ENCODE measurements around the gene WFDC10B. TPM values are rescaled to one million over a fixed set of nuclear protein-coding genes. Genes with fewer than 3 reads are reported as not detected.
"Not testable (repeated sequence)": the region's sequence is repeated elsewhere in the genome, so short reads cannot be mapped to it uniquely, and the experiment has no call there.

Gene WFDC10B
- total RNA-seq, 2 donors from 2014 or later: not detected

- peaks cover 37% of the 10 kb centered on the region for H3K27me3 Mint-ChIP-seq
- H3K4me1 Mint-ChIP-seq; H3K36me3 Mint-ChIP-seq (ENCODE audit: low read depth); H3K4me3 Mint-ChIP-seq; H3K27ac Mint-ChIP-seq; H3K9me3 Mint-ChIP-seq; ATAC-seq (replicated peaks): not testable (repeated sequence)
Observed at GRCh38 chr20:45693346-45693745, 11.5 kb downstream of the WFDC10B start.

GRCh38 chr20:45685896-45686295 lies 18.9 kb downstream of the WFDC10B start:
- Mint-ChIP-seq H3K36me3 (ENCODE audit: low read depth) (no peaks in the 10 kb centered on the region), H3K27me3 (peaks cover 18% of the 10 kb centered on the region), H3K4me3 (no peak overlapping the region), H3K27ac (no peak overlapping the region), H3K9me3 (peaks cover 3% of the 10 kb centered on the region), H3K4me1 (no peaks in the 10 kb centered on the region)
- no peak for ATAC-seq (replicated peaks)

GRCh38 chr20:45679650-45680049 lies 25.2 kb downstream of the WFDC10B start:
- Mint-ChIP-seq H3K36me3 (ENCODE audit: low read depth) (no peaks in the 10 kb centered on the region), H3K4me3 (no peak overlapping the region), H3K27me3 (peaks cover 19% of the 10 kb centered on the region), H3K27ac (no peak overlapping the region), H3K4me1 (no peaks in the 10 kb centered on the region), H3K9me3 (peaks cover 10% of the 10 kb centered on the region)
- no peak for ATAC-seq (replicated peaks)

GRCh38 chr20:45672765-45673164 lies 32.1 kb downstream of the WFDC10B start:
- Mint-ChIP-seq H3K9me3 (peaks cover 1% of the 10 kb centered on the region), H3K4me3 (no peak overlapping the region), H3K36me3 (ENCODE audit: low read depth) (no peaks in the 10 kb centered on the region), H3K27me3 (peaks cover 27% of the 10 kb centered on the region), H3K27ac (no peak overlapping the region), H3K4me1 (no peaks in the 10 kb centered on the region)
- no peak for ATAC-seq (replicated peaks)

- no peaks in the 10 kb centered on the region for H3K4me1 Mint-ChIP-seq
- no peaks in the 10 kb centered on the region for H3K9me3 Mint-ChIP-seq
- no peak for ATAC-seq (replicated peaks)
- peaks cover 23% of the 10 kb centered on the region for H3K27me3 Mint-ChIP-seq
- H3K27ac Mint-ChIP-seq: no peak within 1 kb of the TSS
- H3K36me3 Mint-ChIP-seq (ENCODE audit: low read depth): no peaks in the 10 kb centered on the region
- H3K4me3 Mint-ChIP-seq: no peak within 1 kb of the TSS
Observed at GRCh38 chr20:45670139-45670538, 34.7 kb downstream of the WFDC10B start, which contains the start of gene WFDC11. Gene WFDC11 (minus strand): TSS chr20:45670239. CDS start chr20:45650600, 19,639 bp downstream.

- H3K4me3 Mint-ChIP-seq; H3K27ac Mint-ChIP-seq; ATAC-seq (replicated peaks); H3K9me3 Mint-ChIP-seq; H3K36me3 Mint-ChIP-seq (ENCODE audit: low read depth); H3K4me1 Mint-ChIP-seq; H3K27me3 Mint-ChIP-seq: not testable (repeated sequence)
Observed at GRCh38 chr20:45657038-45657437, 47.8 kb downstream of the WFDC10B start.

GRCh38 chr20:45651726-45652125 lies 53.1 kb downstream of the WFDC10B start:
- ATAC-seq (replicated peaks); H3K27me3 Mint-ChIP-seq; H3K27ac Mint-ChIP-seq; H3K4me1 Mint-ChIP-seq; H3K9me3 Mint-ChIP-seq; H3K36me3 Mint-ChIP-seq (ENCODE audit: low read depth); H3K4me3 Mint-ChIP-seq: not testable (repeated sequence)

GRCh38 chr20:45649312-45649863 lies 55.4 kb downstream of the WFDC10B start:
- no peak overlapping the region for H3K27ac Mint-ChIP-seq
- H3K9me3 Mint-ChIP-seq: no peaks in the 10 kb centered on the region
- peaks cover 5% of the 10 kb centered on the region for H3K27me3 Mint-ChIP-seq
- ATAC-seq (replicated peaks): no peak
- no peak overlapping the region for H3K4me3 Mint-ChIP-seq
- no peaks in the 10 kb centered on the region for H3K36me3 Mint-ChIP-seq (ENCODE audit: low read depth)
- no peaks in the 10 kb centered on the region for H3K4me1 Mint-ChIP-seq

GRCh38 chr20:45647441-45648050 lies 57.3 kb downstream of the WFDC10B start:
- Mint-ChIP-seq H3K36me3 (ENCODE audit: low read depth) (no peaks in the 10 kb centered on the region), H3K9me3 (no peaks in the 10 kb centered on the region), H3K27me3 (peaks cover 7% of the 10 kb centered on the region), H3K4me1 (no peaks in the 10 kb centered on the region), H3K27ac (no peak overlapping the region), H3K4me3 (no peak overlapping the region)
- no peak for ATAC-seq (replicated peaks)

GRCh38 chr20:45646875-45647274 lies 57.9 kb downstream of the WFDC10B start:
- H3K27ac Mint-ChIP-seq: no peak overlapping the region
- H3K36me3 Mint-ChIP-seq (ENCODE audit: low read depth): no peaks in the 10 kb centered on the region
- ATAC-seq (replicated peaks): no peak
- no peaks in the 10 kb centered on the region for H3K4me1 Mint-ChIP-seq
- H3K27me3 Mint-ChIP-seq: peaks cover 12% of the 10 kb centered on the region
- H3K4me3 Mint-ChIP-seq: no peak overlapping the region
- H3K9me3 Mint-ChIP-seq: no peaks in the 10 kb centered on the region

- not testable (repeated sequence) for ATAC-seq (replicated peaks); H3K4me3 Mint-ChIP-seq; H3K36me3 Mint-ChIP-seq (ENCODE audit: low read depth); H3K4me1 Mint-ChIP-seq; H3K27ac Mint-ChIP-seq; H3K9me3 Mint-ChIP-seq
- H3K27me3 Mint-ChIP-seq: peaks cover 14% of the 10 kb centered on the region
Observed at GRCh38 chr20:45645869-45646268, 59.0 kb downstream of the WFDC10B start.

- H3K27me3 Mint-ChIP-seq: peaks cover 25% of the 10 kb centered on the region
Observed at GRCh38 chr20:45641076-45641475, 63.7 kb downstream of the WFDC10B start.

GRCh38 chr20:45639687-45640086 lies 65.1 kb downstream of the WFDC10B start:
- no peak overlapping the region for H3K27ac Mint-ChIP-seq
- H3K36me3 Mint-ChIP-seq (ENCODE audit: low read depth): no peaks in the 10 kb centered on the region
- peaks cover 25% of the 10 kb centered on the region for H3K27me3 Mint-ChIP-seq
- no peaks in the 10 kb centered on the region for H3K4me1 Mint-ChIP-seq
- ATAC-seq (replicated peaks): no peak
- H3K9me3 Mint-ChIP-seq: no peaks in the 10 kb centered on the region
- no peak overlapping the region for H3K4me3 Mint-ChIP-seq

More at GRCh38 chr20:45641076-45641475, 63.7 kb downstream of the WFDC10B start:
- not testable (repeated sequence) for H3K36me3 Mint-ChIP-seq (ENCODE audit: low read depth); ATAC-seq (replicated peaks); H3K27ac Mint-ChIP-seq; H3K4me1 Mint-ChIP-seq; H3K4me3 Mint-ChIP-seq; H3K9me3 Mint-ChIP-seq

- ATAC-seq (replicated peaks): no peak
- no peaks in the 10 kb centered on the region for H3K9me3 Mint-ChIP-seq
Observed at GRCh38 chr20:45636513-45636912, 68.3 kb downstream of the WFDC10B start.

More at GRCh38 chr20:45636513-45636912, 68.3 kb downstream of the WFDC10B start:
- Mint-ChIP-seq H3K27ac (no peak overlapping the region), H3K4me1 (no peaks in the 10 kb centered on the region), H3K4me3 (no peak overlapping the region), H3K36me3 (ENCODE audit: low read depth) (no peaks in the 10 kb centered on the region), H3K27me3 (peaks cover 22% of the 10 kb centered on the region)
